T-helper 1 cell (primary cell): ENCODE measurements around the gene INTS4.
"Not testable (repeated sequence)": the region's sequence is repeated elsewhere in the genome, so short reads cannot be mapped to it uniquely, and the experiment has no call there.

Experiments
- DNase-seq, 5 donors: peaks; one replicate each; pipeline ENCODE4 v3.0.0-alpha.2; 2012 to 2020

Gene INTS4

DNA sequence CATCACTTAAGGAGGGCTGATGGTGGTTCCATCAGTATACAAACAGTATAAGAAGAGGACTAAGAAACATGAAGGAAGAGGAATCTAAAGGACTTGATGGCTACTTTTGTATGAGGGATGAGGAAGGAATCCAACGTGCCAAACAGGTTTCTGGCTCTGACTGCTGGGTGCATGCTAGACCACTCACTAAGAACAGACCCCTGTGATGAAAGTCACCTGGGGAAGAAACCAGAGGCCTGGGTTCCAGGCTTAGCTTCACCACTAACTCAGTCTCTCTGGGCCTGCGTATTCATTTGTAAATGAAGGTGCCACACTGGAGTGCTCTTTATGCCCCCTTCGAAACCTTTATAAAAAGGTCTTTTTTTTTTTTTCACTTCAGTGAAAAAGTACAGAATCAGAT lies 118.4 kb downstream of the INTS4 start:
- no peak for DNase-seq

GRCh38 chr11:77874206-77874605 lies 120.3 kb downstream of the INTS4 start:
- DNase-seq, result no peak

GRCh38 chr11:77873345-77873744 lies 121.1 kb downstream of the INTS4 start:
- no peak for DNase-seq

- DNase-seq, result no peak
These were observed 122.6 kb downstream of the INTS4 start for GRCh38 chr11:77871855-77872254.

DNA sequence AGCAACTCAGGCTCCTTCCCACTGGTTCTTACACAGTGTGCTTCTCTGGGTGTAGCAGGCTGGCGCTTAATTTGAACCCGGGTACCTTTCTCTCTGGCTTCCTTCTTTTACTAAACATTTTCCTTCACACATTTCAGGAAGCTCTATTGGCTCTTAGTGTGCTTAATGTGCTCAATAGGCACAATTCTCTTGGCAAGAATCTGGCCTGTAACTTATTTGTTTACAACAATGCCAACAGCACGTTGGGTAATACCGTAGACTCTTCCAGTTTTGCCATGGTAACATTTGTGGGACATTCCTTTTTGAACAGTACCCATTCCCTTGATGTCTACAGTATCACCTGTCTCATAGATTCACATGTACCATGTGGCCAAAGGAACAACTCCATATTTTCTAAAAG lies 125.7 kb downstream of the INTS4 start:
- DNase-seq, result no peak

GRCh38 chr11:77866336-77866735 lies 128.1 kb downstream of the INTS4 start:
- no peak for DNase-seq

GRCh38 chr11:77865805-77866204 lies 128.7 kb downstream of the INTS4 start:
- no peak for DNase-seq

GRCh38 chr11:77861444-77861843 lies 133.0 kb downstream of the INTS4 start:
- DNase-seq, result not testable (repeated sequence)

- DNase-seq, result not testable (repeated sequence)
These were observed 136.5 kb downstream of the INTS4 start for GRCh38 chr11:77857906-77858457.

GRCh38 chr11:77854838-77855237 lies 139.6 kb downstream of the INTS4 start:
- no peak for DNase-seq

- DNase-seq, result no peak
These were observed 143.0 kb downstream of the INTS4 start for GRCh38 chr11:77851503-77851902.

DNA sequence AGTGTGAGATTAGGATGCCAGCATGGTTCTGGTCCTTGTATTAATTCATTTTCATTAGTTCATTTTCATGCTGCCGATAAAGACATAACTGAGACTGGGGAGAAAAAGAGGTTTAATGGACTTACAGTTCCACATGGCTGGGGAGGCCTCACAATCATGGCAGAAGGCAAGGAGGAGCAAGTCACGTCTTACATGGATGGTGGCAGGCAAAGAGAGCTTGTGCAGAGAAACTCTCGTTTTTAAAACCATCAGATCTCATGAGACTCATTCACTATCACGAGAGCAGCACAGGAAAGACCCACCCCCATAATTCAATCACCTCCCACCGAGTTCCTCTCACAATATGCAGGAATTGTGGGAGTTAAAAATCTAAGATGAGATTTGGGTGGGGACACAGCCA lies 150.8 kb downstream of the INTS4 start:
- not testable (repeated sequence) for DNase-seq

DNA sequence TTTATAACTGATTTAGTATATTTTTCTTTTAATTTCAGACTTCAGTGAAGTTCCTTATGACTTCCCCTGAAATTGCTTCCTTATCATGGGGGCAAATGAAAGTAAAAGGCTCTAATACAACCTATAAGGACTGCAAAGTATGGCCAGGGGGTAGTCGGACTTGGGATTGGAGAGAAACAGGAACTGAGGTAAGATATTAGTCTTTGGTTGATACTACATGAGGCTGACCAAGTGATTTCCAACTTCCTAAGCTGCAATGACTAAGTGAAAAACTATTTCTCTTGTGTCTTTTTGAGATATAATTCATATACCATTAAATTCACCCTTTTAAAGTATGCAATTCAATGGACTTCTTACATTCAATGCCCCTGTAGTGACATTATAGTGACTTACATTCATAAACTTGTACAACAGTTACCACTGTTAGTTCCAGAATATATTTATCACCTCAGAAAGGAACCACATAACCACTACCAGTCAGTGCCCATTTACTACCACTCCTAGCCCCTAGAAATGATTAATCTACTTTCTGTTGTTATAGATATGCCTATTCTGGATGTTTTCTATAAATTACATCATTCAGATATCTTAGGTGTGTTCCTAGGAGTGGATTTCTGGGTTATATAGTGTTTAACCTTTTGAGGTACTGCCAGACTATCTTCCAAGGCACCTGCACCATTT lies 151.9 kb downstream of the INTS4 start:
- no peak for DNase-seq

- DNase-seq, result no peak
These were observed 161.2 kb downstream of the INTS4 start for GRCh38 chr11:77833302-77833701.

DNA sequence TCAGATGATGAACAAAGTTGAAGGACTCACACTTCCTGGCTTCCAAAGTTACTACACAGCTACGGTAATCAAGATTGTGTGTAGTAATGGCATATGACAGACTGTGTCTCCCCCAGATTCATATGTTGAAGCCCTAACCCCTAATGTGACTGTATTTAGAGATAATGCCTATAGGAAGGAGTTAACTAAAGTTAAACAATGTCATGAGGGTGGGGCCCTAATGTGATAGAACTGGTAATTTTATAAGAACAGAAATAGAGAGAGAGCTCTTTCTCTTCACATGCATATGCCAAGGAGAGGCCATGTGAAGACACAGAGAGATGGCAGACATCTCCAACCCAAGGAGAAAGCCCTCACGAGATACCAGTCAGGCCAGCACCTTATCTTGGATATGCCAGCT lies 165.5 kb downstream of the INTS4 start:
- no peak for DNase-seq
